ENCODE measurements around the gene MSH2. TPM values are rescaled to one million over a fixed set of nuclear protein-coding genes. Genes with fewer than 3 reads are reported as not detected.
"Not testable (repeated sequence)": the region's sequence is repeated elsewhere in the genome, so short reads cannot be mapped to it uniquely, and the experiment has no call there.

Gene MSH2
- total RNA-seq, 1 donor from 2014 or later, result 20.6 TPM

DNA sequence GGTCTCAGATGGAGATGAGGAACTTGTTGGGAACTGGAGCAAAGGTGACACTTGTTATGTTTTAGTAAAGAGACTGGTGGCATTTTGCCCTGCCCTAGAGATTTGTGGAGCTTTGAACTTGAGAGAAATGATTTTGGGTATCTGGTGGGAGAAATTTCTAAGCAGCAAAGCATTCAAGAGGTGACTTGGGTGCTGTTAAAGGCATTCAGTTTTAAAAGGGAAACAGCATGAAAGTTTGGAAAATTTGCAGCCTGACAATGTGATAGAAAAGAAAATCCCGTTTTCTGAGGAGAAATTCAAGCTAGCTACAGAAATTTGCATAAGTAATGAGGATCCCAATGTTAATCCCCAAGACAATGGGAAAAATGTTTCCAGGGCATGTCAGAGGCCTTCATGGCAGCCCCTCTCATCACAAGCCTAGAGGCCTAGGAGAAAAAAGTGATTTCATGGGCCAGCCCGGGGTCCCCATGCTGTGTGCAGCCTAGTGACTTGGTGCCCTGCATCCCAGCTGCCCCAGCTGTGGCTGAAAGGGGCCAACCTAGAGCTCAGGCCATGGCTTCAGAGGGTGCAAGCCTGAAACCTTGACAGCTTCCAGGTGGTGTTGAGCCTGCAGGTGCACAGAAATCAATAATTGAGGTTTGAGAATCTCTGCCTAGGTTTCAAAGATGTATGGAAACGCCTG is 3.8 kb downstream of the MSH2 start:
- not testable (repeated sequence) for DNase-seq (ENCODE audit: extremely low read depth, low read depth, low spot score)

DNA sequence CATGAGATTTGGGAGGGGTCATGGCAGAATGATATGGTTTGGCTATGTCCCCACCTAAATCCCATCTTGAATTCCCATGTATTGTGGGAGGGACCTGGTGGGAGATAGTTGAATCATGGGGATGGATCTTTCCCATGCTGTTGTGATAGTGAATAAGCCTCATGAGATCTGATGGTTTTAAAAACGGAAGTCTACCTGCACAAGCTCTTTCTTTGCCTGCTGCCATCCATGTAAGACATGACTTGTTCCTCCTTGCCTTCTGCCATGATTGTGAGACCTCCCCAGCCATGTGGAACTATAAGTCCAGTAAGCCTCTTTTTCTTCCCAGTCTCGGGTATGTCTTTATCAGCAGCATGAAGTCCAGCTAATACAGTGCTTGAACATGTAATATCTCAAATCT is 5.0 kb downstream of the MSH2 start:
- DNase-seq (ENCODE audit: extremely low read depth, low read depth, low spot score), result not testable (repeated sequence)

DNA sequence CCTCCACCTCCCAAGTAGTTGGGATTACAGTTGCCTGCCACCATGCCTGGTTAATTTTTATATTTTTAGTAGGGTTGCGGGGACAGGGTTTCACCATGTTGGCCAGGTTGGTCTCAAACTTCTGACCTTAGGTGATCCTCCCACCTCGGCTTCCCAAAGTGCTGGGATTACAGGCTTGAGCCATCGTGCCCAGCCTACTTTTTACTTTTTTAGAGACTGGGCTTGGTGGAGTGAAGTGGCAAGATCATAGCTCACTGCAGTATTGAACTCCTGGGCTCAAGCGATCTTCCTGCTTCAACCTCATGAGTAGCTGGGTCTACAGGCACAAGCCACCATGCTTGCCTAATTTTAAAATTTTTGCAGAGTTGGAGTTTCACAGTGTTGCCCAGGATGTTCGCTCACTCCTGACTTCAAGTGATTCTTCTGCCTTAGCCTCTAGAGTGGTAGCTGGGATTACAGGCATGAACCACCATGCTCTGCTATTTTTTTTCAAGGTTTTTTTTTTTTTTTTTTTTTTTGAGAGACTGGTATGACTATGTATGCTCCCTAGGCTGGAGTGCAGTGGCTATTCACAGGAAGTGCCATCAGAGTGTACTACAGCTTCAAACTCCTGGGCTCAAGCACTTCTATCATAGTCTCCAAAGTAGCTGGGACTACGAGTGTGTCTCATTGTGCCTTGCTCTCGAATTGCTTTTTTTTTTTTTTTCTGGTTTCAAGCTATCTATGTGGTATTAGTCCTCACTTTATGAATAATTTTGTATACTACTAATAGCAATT is 11.9 kb downstream of the MSH2 start:
- DNase-seq (ENCODE audit: extremely low read depth, low read depth, low spot score), result no peak

DNA sequence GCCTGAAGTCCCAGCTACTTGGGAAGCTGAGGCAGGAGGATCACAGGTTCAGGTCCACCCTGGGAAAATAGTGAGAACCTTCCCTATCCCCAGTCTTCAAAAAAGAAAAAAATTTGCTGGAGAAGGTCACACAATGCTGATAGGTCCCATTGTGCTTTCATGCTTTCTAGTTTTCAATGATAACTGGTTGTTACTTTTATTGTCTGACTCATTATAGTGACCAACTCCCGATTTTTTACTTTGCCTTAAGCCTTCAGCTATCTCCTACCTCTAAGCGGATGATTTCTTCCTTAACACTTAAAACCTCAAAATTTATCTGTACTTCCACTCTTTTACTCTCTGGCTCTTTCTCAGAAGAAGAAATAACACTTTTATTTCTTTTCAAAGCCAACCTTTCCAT is 17.3 kb downstream of the MSH2 start:
- DNase-seq (ENCODE audit: extremely low read depth, low read depth, low spot score), result no peak

DNA sequence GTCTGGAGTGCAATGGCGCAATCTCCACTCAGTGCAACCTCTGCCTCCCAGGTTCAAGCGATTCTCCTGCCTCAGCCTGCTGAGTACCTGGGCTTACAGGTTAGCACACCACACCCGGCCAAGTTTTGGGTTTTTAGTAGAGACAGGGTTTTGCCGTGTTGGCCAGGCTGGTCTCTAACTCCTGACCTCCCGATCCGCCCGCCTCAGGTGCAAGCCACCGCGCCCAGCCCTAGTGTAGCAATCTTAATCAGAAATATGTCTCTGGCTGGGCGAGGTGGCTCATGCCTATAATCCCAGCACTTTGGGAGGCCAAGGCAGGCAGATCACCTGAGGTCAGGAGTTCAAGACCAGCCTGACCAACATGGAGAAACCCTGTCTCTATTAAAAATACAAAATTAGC is 17.7 kb downstream of the MSH2 start:
- DNase-seq (ENCODE audit: extremely low read depth, low read depth, low spot score), result not testable (repeated sequence)

DNA sequence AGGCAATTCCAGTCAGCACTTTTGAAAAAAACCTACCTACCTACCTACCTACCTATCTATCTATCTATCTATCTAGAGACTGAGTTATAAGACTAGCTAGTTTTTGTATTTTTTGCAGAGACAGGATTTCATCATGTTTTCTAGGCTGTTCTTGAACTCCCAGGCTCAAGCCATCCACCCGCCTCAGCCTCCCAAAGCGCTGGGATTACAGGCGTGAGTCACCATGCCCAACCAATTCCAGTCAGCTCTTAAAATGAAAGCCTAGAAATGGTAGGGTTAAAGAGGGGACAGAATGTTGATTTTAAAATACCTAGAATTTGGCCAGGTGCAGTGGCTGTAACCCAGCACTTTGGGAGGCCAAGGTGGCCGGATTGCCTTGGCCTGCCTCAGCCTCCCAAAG is 19.1 kb downstream of the MSH2 start:
- no peak for DNase-seq (ENCODE audit: extremely low read depth, low read depth, low spot score)

DNA sequence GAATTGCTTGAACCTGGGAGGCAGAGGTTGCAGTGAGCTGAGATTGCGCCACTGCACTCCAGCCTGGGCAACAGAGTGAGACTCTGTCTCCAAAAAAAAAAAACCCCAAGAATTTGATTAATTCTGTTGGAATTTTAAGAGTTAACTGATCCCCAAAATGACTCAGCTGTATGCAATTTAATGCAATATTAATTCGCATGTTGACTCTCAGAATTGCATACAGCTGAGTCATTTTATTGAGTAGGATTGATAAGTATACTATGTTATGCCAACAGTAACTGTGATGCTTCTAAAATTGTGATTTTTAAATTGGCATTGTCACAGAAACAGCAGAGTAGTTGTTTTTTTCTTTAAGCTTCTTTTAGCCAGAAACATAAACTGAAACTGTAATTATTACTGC is 19.6 kb downstream of the MSH2 start:
- DNase-seq (ENCODE audit: extremely low read depth, low read depth, low spot score), result no peak

DNA sequence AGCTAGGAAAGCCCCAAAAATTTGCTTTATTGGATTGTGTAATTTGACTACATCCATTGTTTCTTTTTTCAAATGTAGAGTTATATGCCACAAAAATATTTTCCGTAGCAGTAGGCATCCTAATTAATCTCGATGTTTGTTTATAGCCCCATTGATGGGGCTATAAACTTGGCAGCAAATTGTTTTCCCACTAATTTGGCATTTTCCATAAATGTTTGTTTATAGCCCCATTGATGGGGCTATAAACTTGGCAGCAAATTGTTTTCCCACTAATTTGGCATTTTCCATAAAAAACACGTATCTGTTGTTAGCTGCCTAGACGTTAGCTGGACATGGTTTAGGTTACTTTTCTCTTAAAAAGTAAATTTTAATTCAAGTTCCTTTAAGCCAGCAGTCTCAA is 23.8 kb downstream of the MSH2 start:
- DNase-seq (ENCODE audit: extremely low read depth, low read depth, low spot score), result no peak

DNA sequence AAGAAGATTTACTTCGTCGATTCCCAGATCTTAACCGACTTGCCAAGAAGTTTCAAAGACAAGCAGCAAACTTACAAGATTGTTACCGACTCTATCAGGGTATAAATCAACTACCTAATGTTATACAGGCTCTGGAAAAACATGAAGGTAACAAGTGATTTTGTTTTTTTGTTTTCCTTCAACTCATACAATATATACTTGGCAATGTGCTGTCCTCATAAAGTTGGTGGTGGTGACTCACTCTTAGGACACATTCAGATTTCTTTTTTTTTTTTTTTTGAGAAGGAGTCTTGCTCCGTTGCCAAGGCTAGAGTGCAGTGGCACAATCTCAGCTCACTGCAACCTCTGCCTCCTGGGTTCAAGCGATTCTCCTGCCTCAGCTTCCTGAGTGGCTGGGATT is 26.8 kb downstream of the MSH2 start:
- no peak for DNase-seq (ENCODE audit: extremely low read depth, low read depth, low spot score)

DNA sequence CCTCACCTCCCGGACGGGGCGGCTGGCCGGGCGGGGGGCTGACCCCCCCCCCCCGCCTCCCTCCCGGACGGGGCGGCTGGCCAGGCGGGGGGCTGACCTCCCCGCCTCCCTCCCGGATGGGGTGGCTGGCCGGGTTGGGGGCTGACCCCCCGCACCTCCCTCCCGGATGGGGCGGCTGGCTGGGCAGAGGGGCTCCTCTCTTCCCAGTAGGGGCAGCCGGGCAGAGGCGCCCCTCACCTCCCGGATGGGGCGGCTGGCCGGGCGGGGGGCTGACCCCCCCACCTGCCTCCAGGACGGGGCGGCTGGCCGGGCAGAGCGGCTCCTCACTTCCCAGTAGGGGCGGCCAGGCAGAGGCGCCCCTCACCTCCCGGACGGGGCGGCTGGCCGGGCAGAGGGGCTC is 30.1 kb downstream of the MSH2 start:
- DNase-seq (ENCODE audit: extremely low read depth, low read depth, low spot score), result not testable (repeated sequence)

DNA sequence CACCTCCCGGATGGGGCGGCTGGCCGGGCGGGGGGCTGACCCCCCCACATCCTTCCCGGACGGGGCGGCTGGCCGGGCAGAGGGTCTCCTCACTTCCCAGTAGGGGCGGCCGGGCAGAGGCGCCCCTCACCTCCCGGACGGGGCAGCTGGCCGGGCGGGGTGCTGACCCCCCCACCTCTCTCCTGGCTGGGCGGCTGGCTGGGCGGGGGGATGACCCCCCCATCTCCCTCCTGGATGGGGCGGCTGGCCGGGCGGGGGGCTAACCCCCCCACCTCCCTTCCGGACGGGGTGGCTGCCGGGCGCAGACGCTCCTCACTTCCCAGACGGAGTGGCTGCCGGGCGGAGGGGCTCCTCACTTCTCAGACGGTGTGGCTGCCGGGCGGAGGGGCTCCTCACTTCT is 30.5 kb downstream of the MSH2 start:
- DNase-seq (ENCODE audit: extremely low read depth, low read depth, low spot score), result not testable (repeated sequence)

DNA sequence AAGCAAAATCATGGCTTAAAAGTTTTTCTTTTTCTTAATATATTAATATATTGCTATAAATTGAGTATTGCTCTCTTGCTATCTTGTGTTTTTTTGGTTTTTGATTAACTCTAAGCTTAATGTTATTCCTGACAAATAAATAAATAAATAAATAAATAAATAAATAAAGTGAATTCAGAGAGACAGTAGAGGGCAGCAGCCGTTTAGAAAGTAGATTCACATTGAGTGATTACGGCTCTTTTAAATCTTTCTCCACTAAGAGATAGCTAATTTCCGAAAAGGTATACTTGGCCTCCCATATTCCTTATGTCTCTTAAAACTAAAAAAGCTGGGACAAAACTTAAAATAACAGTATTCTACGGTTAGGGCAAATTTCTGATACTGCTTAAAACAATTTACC is 34.3 kb downstream of the MSH2 start:
- DNase-seq (ENCODE audit: extremely low read depth, low read depth, low spot score), result no peak

DNA sequence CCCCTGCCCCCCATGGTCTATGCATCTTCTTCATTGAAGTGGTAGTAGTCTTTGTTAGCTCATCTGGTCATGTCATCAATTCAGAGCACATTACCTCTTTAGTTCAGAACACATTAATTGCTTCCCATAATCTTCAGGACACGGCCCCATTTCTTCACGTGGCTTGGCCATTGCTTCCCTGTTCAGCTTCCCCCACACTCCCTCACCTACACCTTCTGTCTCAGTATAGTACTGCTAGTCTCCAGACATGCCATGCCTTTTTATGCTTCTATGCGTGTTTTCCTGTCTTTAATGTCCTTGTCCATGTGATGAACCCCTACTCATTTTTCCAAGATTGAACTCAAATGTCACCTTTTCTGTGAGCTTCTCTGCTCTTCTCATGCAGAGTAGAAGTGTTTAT is 35.1 kb downstream of the MSH2 start:
- no peak for DNase-seq (ENCODE audit: extremely low read depth, low read depth, low spot score)

DNA sequence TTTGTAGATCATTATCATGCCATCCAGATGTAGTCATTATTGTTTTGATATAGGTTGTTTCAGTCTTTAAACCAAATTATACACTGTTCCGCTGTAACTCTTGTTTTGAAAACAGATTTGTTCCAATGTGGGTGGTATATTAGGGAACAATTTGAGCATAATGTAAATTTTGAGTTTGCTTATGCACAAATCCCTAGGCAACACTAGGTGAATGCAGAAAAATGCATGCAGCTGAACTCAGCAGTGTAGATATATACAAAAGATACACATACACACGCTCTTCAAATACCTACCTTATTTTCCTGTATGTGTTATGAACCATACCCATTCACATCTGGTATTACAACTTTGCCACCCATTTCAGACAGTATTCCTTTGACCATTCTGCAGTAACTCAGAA is 35.8 kb downstream of the MSH2 start:
- no peak for DNase-seq (ENCODE audit: extremely low read depth, low read depth, low spot score)

DNA sequence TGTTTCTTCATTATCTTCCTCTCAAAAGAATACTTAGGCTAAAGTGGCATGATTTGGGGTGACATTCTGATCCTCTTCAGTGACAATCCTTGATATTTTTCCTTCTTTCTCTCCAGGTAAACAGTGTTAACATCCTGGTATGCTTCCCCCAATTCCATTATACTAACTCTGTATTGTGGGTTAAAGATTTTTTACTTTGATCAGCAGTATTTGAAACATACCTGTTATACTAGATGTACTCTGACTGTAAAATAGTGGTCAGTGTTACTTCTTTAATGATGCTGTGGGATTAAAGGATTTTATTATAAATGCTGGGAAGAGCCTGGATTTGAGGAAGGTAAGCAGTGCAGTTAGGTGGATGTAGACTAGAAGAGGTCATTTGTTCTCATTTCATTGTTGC is 48.8 kb downstream of the MSH2 start:
- DNase-seq (ENCODE audit: extremely low read depth, low read depth, low spot score), result no peak

DNA sequence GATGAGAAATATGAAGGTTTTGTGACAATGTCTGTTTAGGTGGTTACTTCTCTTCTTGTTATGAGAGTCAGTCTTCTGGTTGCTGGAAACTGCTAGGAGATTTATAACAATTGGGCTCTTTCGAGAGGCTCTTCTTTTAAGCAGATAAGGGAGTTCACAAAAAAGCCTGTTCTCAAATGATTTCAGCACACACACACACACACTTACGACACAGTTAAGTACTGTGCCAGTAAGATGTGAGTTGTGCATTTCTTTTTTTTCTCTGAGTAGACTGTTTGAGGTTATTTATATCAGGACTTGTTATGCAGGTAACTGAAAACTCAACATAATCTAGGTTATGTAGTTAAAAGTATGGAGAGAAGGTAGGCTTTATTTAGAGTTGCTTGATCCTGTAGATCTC is 49.8 kb downstream of the MSH2 start:
- no peak for DNase-seq (ENCODE audit: extremely low read depth, low read depth, low spot score)

DNA sequence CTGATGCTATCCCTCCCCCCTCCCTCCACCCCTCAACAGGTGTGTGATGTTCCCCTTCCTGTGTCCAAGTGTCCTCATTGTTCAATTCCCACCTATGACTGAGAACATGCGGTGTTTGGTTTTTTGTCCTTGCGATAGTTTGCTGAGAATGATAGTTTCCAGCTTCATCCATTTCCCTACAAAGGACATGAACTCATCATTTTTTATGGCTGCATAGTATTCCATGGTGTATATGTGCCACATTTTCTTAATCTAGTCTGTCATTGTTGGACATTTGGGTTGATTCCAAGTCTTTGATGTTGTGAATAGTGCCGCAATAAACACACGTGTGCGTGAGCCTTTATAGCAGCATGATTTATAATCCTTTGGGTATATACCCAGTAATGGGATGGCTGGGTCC is 51.9 kb downstream of the MSH2 start:
- not testable (repeated sequence) for DNase-seq (ENCODE audit: extremely low read depth, low read depth, low spot score)

DNA sequence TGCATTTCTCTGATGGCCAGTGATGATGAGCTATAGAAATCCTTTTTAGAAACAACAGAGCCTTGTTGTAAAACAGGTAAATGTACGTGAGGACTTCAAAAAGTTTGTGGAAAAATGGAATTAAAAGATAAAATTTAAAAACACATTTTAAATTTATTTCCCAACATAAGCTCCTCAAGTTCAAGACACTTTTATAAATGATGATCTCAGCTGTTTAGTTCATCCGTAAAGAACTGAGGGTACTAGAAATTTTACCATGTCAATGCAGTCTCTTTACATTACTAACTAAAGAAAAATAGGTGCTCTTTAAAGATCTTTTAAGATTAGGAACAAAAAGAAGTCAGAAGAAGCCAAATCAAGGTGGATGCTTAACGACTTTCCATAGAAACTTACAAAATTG is 52.5 kb downstream of the MSH2 start:
- no peak for DNase-seq (ENCODE audit: extremely low read depth, low read depth, low spot score)

DNA sequence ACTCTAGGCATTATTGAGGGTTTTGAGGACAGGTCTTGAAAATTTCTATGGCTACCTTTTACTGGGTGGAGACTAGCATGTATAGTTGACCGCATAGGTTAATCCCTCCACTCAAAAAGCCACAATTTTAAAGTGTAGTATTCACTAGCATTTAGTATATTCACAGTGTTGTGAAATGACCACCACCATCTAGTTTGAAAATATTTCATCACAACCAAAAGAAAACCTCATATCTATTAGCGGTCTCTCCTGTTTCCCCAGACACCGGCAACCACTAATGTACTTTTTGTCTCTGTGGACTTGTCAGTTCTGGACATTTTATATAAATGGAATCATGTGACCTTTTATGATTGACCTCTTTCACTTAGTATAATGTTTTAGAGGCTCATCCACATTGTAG is 53.9 kb downstream of the MSH2 start:
- no peak for DNase-seq (ENCODE audit: extremely low read depth, low read depth, low spot score)

DNA sequence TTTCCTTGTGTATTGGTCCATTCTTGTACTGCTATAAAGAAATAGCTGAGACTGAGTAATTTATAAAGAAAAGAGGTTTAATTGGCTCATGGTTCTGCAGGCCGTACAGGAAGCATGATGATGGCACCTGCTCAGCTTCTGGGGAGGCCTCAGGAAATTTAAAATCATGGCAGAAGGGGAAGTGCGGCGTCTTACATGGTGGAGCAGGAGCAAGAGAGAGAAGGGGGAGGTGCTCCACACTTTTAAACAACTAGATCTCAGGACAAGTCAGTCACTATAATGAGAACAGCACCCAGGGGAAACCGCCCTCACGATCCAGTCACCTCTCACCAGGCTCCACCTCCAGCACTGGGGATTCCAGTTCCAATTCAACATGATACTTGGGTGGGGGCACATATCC is 54.3 kb downstream of the MSH2 start:
- no peak for DNase-seq (ENCODE audit: extremely low read depth, low read depth, low spot score)

DNA sequence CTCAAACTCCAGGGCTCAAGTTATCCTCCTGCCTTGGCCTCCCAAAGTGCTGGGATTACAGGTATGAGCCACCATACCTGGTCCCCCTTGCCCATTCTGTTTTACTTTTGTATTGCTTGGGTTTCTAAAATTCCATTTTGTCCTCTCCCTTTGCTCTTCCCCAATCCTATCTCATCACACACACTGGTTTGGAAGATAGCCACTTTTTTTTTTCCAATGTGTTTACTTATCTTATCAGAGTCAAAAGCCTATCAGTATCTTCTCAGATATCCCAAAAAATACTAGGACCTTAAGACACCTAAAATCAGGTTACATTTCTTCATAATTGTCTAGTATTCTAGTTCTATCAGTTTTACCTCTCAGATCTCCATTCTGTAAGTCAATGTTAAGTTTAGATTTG is 56.1 kb downstream of the MSH2 start:
- no peak for DNase-seq (ENCODE audit: extremely low read depth, low read depth, low spot score)

DNA sequence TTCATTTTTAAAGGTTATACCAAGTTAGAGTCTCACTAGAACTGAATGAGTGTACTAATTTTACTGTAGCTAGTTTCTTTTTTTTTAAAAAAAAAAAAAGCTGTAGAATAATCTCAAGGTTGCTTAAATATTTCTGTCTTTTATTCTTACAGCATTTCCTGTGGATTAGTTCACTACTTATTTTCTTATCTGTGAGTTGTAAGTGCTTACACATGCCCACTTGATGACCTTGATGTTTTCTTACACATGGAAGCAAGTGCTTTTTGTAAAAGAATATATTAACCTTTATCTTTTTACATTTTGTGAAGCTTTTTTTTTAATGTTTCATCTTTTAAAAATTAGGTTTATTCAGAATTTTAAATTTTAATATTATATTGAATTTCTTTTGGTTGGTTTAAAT is 57.8 kb downstream of the MSH2 start:
- DNase-seq (ENCODE audit: extremely low read depth, low read depth, low spot score), result no peak

Data from glomerular endothelial cell (primary cell).